HG02884 (cell line): ENCODE measurements around the gene LDHAL6B.

Experiments
- ATAC-seq: cut with Tn5 transposase; IDR thresholded peaks from one replicate; pipeline ENCODE4 v1.9.1; 2021; ENCODE audit warnings: mild to moderate bottlenecking, moderate library complexity; ENCODE audit not compliant: unreplicated experiment

LDHAL6B gene

DNA sequence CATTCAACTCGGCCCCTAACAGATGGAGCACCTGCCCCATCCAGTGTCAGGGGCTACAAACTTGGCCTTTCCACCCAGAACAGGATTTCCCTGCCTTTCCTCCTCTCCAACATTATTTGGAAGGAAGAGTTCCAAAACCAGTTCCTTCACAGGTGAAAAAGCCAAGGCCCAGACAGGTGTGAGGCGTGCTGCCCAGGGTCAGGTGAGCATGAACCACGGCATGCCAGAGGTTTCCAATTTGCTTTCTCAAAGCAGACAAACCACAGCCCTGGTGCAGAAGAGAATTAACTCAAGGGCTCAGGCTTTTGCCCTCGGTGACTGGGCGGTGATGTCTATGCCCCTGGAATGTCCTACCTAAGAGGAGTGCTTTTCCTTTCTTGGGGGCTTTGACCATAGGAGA lies 43.2 kb downstream of the LDHAL6B start:
- ATAC-seq: no peak

DNA sequence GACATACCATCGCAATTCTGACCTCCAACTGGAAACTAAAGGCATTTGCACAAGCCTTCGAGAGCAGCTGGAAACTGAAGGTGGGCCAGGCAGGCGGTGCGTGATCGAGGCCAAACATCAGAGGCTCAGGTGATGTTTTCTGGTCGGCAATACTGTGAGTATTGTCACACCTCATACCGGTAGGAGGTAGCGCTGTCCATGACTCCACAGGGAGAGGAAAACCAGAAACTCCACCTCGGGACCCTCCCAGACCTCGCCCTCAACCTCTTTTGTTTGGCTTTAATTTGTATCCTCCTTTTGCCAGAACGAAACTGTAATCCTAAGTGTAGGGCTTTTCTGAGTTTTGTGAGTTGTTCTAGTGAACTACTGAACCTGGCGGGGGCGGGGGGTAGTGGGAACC lies 43.6 kb downstream of the LDHAL6B start:
- no peak for ATAC-seq

DNA sequence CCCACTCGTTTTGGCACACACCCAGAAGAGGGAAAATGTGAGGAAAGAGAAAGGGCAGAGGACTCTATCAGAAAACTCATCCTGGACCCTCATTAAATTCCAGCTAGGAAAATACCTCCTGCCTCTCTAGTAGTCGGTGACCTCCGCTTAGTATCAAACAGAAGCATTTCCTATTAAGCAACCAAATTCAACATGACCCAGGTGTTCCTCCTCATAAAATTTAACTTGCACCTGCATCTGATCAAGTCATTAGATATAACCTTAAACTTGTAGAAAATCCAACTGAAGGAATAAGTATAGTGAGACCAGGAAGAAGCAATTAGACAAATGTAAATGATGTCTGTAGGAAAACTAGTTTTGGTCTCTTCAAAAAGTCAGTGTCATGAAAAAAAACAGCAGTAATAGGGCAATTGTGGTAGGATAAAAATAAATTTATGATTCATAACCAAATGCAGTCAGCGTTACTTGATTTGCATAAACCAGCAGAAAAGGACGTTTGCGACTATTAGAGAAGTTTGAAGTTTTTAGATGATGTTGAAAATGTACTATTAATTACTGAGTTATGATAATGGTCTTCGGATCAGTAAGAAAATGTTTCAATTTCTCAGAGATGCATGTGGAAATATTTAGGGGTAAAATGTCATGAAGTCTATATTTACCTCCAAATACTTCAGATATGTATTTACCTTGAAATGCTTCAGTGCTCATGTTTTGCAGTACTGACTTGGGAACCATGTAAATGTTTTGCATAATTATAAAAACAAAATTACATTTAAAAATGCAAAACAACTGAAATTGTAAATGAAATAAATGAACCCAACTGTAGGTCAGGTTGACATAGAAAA lies 44.6 kb downstream of the LDHAL6B start:
- peak; percentile 58 for ATAC-seq

DNA sequence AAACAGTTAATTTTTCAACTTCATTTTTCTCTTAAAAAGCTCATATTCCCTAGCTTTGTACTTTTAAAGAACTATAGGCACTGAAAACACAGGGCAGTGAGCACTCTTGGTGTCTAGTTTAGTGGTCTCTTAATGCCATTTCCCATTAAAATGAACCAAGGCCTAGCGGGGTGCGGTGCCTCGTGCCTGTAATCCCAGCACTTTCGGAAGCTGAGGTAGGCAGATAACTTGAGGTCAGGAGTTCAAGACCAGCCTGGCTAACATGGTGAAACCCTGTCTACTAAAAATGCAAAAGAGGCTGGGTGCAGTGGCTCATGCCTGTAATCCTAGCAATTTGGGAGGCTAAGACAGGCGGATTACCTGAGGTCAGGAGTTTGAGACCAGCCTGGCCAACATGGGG lies 45.5 kb downstream of the LDHAL6B start:
- no peak for ATAC-seq

DNA sequence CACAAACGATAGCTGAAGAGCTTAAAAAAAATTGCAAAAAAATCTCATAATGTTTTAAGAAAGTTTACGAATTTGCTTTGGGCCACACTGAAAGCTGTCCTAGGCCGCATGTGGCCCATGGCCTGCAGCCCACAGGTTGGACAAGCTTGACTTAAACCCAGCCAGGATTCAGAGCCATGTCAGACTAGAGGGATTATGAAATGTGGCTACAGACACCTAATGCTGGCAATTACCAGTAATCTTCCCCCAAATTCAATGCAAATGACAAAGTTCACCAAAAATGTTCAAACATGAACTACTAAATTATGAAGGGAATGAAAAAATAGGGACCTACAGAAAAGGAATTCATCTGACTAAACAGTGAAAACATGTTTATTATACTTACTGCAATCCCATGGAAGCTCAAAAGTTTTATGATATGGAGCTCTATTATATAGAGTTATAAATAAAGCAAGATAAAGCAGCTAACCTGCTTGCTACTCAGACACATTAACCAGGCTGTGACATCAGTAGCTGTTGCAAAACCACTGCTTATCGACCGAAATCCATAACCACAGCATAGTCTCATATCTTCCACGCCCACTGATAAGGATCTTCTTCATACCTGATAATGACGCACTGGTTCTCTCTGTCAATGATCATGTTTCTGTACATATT lies 49.2 kb downstream of the LDHAL6B start:
- no peak for ATAC-seq

DNA sequence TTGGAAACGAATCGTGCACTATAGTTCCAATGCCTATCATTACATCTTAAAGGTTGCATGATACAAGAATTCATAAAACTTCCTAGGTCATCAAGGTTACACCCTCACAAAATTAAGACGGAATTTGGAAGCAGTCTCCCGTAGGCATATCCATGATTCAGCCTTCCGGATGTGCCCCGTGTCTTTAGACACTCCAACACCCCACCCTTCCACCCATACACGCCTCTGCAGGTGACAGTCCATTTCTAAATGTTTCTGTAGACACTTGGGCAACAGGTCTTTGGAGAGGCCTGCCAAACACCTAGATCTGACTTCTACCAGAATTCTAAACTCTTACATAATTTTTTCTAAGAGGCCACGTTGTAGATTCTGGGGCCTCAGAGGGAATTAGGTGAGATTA lies 49.8 kb downstream of the LDHAL6B start:
- ATAC-seq: no peak

DNA sequence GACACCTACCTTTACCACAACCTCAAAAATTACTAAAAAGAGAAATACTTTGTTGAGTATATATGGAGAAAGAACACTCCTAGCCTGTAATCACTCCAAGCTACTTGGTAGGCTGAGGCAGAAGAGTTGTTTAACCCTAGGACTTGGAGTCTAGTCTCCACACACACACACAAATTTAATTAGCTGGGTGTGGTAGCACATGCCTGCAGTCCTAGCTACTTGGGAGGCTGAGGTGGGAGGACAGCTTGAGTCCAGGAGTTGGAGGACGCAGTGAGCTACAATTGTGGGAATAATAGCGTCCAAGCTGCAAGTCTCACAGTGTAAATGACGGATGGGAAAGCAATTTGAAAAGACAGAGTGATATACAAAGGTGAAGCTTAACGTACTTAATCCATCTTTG lies 50.5 kb downstream of the LDHAL6B start:
- ATAC-seq: no peak
